Astrocyte (in vitro differentiated cells and primary cell): ENCODE data around the gene JAK3. TPM values are rescaled to one million over a fixed set of nuclear protein-coding genes. Genes with fewer than 3 reads are reported as not detected.
A peak's percentile ranks its signal among the peaks of the same experiment; 100 is the strongest.

Experiments used
- DNase-seq: peaks from one replicate; pipeline ENCODE4 v3.0.0-alpha.2; 2010; ENCODE audit warnings: low read depth
- FAIRE-seq: peaks from 2 replicates; lab custom pipeline; 2011; peaks lifted over from hg19 to GRCh38; lab: Jason Lieb, UNC
- H2AFZ ChIP-seq: 2 replicates; pipeline ENCODE4 v1.6.0; 2012; ENCODE audit warnings: low read depth, low read length, inconsistent platforms
- H3K27ac ChIP-seq: 2 replicates; pipeline ENCODE4 v1.5.1; 2011; ENCODE audit warnings: low read depth, low read length, inconsistent platforms
- H3K27me3 ChIP-seq: 2 replicates; pipeline ENCODE4 v1.6.0; 2011; ENCODE audit warnings: low read length, inconsistent platforms; ENCODE audit not compliant: insufficient read depth
- H3K36me3 ChIP-seq: 2 replicates; pipeline ENCODE4 v1.5.1; 2011; ENCODE audit warnings: low read length, inconsistent platforms; ENCODE audit not compliant: insufficient read depth
- H3K4me1 ChIP-seq: 2 replicates; pipeline ENCODE4 v1.5.1; 2011; ENCODE audit warnings: low read length, inconsistent platforms; ENCODE audit not compliant: insufficient read depth
- H3K4me2 ChIP-seq: 2 replicates; pipeline ENCODE4 v1.6.0; 2012; ENCODE audit warnings: low read length, inconsistent platforms
- H3K4me3 ChIP-seq: 2 replicates; pipeline ENCODE4 v1.5.1; 2011; ENCODE audit warnings: low read depth, mild to moderate bottlenecking, low read length, inconsistent platforms; ENCODE audit not compliant: insufficient read depth
- H3K79me2 ChIP-seq: 2 replicates; pipeline ENCODE4 v1.6.0; 2012; ENCODE audit warnings: mild to moderate bottlenecking, low read length, inconsistent platforms; ENCODE audit not compliant: insufficient read depth
- H3K9ac ChIP-seq: 2 replicates; pipeline ENCODE4 v1.6.0; 2012; ENCODE audit warnings: mild to moderate bottlenecking, low read length, inconsistent platforms
- H3K9me3 ChIP-seq: 2 replicates; pipeline ENCODE4 v1.5.1; 2012; ENCODE audit warnings: low read depth, mild to moderate bottlenecking, low read length, inconsistent platforms; ENCODE audit not compliant: insufficient read depth
- H4K20me1 ChIP-seq: 2 replicates; pipeline ENCODE4 v1.6.0; 2012; ENCODE audit warnings: low read length, inconsistent platforms; ENCODE audit not compliant: insufficient read depth
- H3K27ac Mint-ChIP-seq: one replicate; pipeline ENCODE4 v1.8.0; 2021; ENCODE audit warnings: mild to moderate bottlenecking, mixed read lengths; ENCODE audit not compliant: unreplicated experiment
- H3K27me3 Mint-ChIP-seq: one replicate; pipeline ENCODE4 v1.8.0; 2021; ENCODE audit warnings: low read depth, mixed read lengths; ENCODE audit not compliant: unreplicated experiment
- H3K36me3 Mint-ChIP-seq: one replicate; pipeline ENCODE4 v1.8.0; 2021; ENCODE audit warnings: low read depth, mixed read lengths; ENCODE audit not compliant: unreplicated experiment
- H3K4me1 Mint-ChIP-seq: one replicate; pipeline ENCODE4 v1.8.0; 2021; ENCODE audit warnings: low read depth, mixed read lengths; ENCODE audit not compliant: unreplicated experiment
- H3K4me3 Mint-ChIP-seq: one replicate; pipeline ENCODE4 v1.8.0; 2021; ENCODE audit warnings: mild to moderate bottlenecking, moderate library complexity, mixed read lengths; ENCODE audit not compliant: unreplicated experiment
- H3K9me3 Mint-ChIP-seq: one replicate; pipeline ENCODE4 v1.8.0; 2021; ENCODE audit warnings: mild to moderate bottlenecking, mixed read lengths; ENCODE audit not compliant: unreplicated experiment
- CTCF ChIP-seq: IDR thresholded peaks from 2 replicates; pipeline ENCODE4 v1.5.1; 2011; ENCODE audit warnings: low read depth, mild to moderate bottlenecking, inconsistent platforms, low read length, moderate library complexity; ENCODE audit not compliant: insufficient read depth
- EZH2 ChIP-seq: IDR thresholded peaks from 2 replicates; pipeline ENCODE4 v1.6.1; 2012; ENCODE audit warnings: mild to moderate bottlenecking, low read length, inconsistent platforms; ENCODE audit not compliant: insufficient read depth
- total RNA-seq: library from RNA; stranded (reverse); gene quantifications from 2 replicates; pipeline ENCODE4 v1.2.1, GENCODE V29; 2021

JAK3 gene
- total RNA-seq, 1 donor from 2014 or later: 1.00 TPM

DNA sequence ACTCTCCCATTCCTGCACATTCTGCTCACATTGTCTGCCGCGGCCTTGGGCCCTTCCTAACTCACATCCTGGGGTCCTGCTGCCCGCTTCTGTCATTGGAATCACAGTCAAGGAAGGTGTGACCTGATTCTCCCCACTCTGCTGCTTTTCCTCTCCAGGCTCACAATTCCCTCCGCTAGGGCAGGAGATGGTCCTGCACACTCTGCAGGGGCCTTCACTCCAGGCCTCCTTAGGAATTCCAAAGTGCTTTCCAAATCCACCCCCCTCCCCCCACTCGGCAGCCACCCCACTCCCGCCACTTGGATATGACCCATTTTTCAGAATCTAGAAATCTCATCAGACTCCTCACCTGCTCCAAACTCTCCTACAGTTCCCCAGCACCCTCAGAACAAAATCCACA lies 20.9 kb upstream of the JAK3 start:
- Histone ChIP-seq H3K4me2 (no peak overlapping the region), H3K27me3 (peaks cover 45% of the 10 kb centered on the region), H3K4me1 (no peaks in the 10 kb centered on the region), H3K9ac (no peak overlapping the region), H3K36me3 (peaks cover 9% of the 10 kb centered on the region), H3K27ac (no peak overlapping the region), H3K79me2 (peaks cover 2% of the 10 kb centered on the region), H3K4me3 (no peak overlapping the region), H3K9me3 (no peaks in the 10 kb centered on the region), H2AFZ (no peak overlapping the region), H4K20me1 (peaks cover 33% of the 10 kb centered on the region)
- DNase-seq (no peak), FAIRE-seq (no peak)
- Mint-ChIP-seq H3K36me3 (peaks cover 11% of the 10 kb centered on the region), H3K27me3 (peaks cover 22% of the 10 kb centered on the region), H3K27ac (no peak overlapping the region), H3K4me3 (no peak overlapping the region), H3K9me3 (no peaks in the 10 kb centered on the region), H3K4me1 (peaks cover 2% of the 10 kb centered on the region)
- TF ChIP-seq CTCF (no peak), EZH2 (no peak)

GRCh38 chr19:17866964-17867486 lies 19.2 kb upstream of the JAK3 start:
- peaks cover 7% of the 10 kb centered on the region for H3K4me1 Mint-ChIP-seq
- H3K27ac Mint-ChIP-seq: no peak overlapping the region
- peaks cover 18% of the 10 kb centered on the region for H3K27me3 Mint-ChIP-seq
- TF ChIP-seq EZH2 (no peak), CTCF (no peak)
- Histone ChIP-seq H3K27ac (no peak overlapping the region), H3K4me3 (no peak overlapping the region), H3K79me2 (peaks cover 12% of the 10 kb centered on the region), H2AFZ (no peak overlapping the region), H3K4me1 (no peaks in the 10 kb centered on the region), H3K27me3 (peaks cover 32% of the 10 kb centered on the region), H3K4me2 (no peak overlapping the region), H3K9ac (no peak overlapping the region), H3K9me3 (no peaks in the 10 kb centered on the region), H4K20me1 (peaks cover 50% of the 10 kb centered on the region), H3K36me3 (peaks cover 21% of the 10 kb centered on the region)
- H3K36me3 Mint-ChIP-seq: peaks cover 18% of the 10 kb centered on the region
- no peaks in the 10 kb centered on the region for H3K9me3 Mint-ChIP-seq
- H3K4me3 Mint-ChIP-seq: no peak overlapping the region
- DNase-seq (no peak), FAIRE-seq (no peak)

- Histone ChIP-seq H3K9ac (no peak overlapping the region), H3K27ac (no peak overlapping the region), H3K4me2 (no peak overlapping the region), H3K4me1 (peaks cover 5% of the 10 kb centered on the region), H3K79me2 (peaks cover 18% of the 10 kb centered on the region), H3K36me3 (peaks cover 26% of the 10 kb centered on the region), H2AFZ (no peak overlapping the region), H3K27me3 (peaks cover 28% of the 10 kb centered on the region), H4K20me1 (peaks cover 55% of the 10 kb centered on the region), H3K9me3 (no peaks in the 10 kb centered on the region), H3K4me3 (no peak overlapping the region)
- H3K36me3 Mint-ChIP-seq: peaks cover 24% of the 10 kb centered on the region
- no peak for TF ChIP-seq CTCF
- TF ChIP-seq EZH2: no peak
- no peak for FAIRE-seq
- no peak for DNase-seq
- H3K27me3 Mint-ChIP-seq: peaks cover 15% of the 10 kb centered on the region
- peaks cover 9% of the 10 kb centered on the region for H3K4me1 Mint-ChIP-seq
- H3K9me3 Mint-ChIP-seq: no peaks in the 10 kb centered on the region
- H3K27ac Mint-ChIP-seq: peak overlapping the region; percentile 12
- H3K4me3 Mint-ChIP-seq: no peak overlapping the region
Observed at GRCh38 chr19:17866312-17866963, 18.7 kb upstream of the JAK3 start.
